A549 (cell line): ENCODE data around the gene CTNNBIP1.

Source experiments
- CTCF ChIP-seq: fragments of >200 bp; sonication (Bioruptor Twin); formaldehyde crosslinking; IDR thresholded peaks from 3 replicates; pipeline ENCODE4 v1.5.1; 2016
- KDM1A ChIP-seq: fragments of 200-600 bp; sonication (generic); IDR thresholded peaks from 2 replicates; pipeline ENCODE4 v1.6.1; 2016; ENCODE audit warnings: low read depth, mild to moderate bottlenecking
- NPAS2 ChIP-seq: fragments of 250-450 bp; sonication (Bioruptor Pico); IDR thresholded peaks from 2 replicates; pipeline ENCODE4 v1.8.0; 2022; ENCODE audit warnings: mild to moderate bottlenecking, moderate library complexity, borderline replicate concordance
- POLR2A ChIP-seq: IDR thresholded peaks from 2 replicates; pipeline ENCODE4 v1.6.1; 2012; ENCODE audit warnings: mild to moderate bottlenecking, low read length
- RFX5 ChIP-seq: fragments of 450-650 bp; IDR thresholded peaks from 2 replicates; pipeline ENCODE4 v1.7.1; 2014; ENCODE audit warnings: antibody characterized with exemption, mild to moderate bottlenecking, moderate library complexity
- SMC3 ChIP-seq: fragments of >200 bp; sonication (Bioruptor Twin); formaldehyde crosslinking; IDR thresholded peaks from 3 replicates; pipeline ENCODE4 v1.6.1; 2018; ENCODE audit warnings: inconsistent platforms
- USF2 ChIP-seq: fragments of 450-650 bp; IDR thresholded peaks from 2 replicates; pipeline ENCODE4 v1.6.1; 2014; ENCODE audit warnings: antibody characterized with exemption
- TF ChIP-seq, protein P1 (sequence below): IDR thresholded peaks from 2 replicates; pipeline ENCODE4 v1.6.1; 2012

DNA sequence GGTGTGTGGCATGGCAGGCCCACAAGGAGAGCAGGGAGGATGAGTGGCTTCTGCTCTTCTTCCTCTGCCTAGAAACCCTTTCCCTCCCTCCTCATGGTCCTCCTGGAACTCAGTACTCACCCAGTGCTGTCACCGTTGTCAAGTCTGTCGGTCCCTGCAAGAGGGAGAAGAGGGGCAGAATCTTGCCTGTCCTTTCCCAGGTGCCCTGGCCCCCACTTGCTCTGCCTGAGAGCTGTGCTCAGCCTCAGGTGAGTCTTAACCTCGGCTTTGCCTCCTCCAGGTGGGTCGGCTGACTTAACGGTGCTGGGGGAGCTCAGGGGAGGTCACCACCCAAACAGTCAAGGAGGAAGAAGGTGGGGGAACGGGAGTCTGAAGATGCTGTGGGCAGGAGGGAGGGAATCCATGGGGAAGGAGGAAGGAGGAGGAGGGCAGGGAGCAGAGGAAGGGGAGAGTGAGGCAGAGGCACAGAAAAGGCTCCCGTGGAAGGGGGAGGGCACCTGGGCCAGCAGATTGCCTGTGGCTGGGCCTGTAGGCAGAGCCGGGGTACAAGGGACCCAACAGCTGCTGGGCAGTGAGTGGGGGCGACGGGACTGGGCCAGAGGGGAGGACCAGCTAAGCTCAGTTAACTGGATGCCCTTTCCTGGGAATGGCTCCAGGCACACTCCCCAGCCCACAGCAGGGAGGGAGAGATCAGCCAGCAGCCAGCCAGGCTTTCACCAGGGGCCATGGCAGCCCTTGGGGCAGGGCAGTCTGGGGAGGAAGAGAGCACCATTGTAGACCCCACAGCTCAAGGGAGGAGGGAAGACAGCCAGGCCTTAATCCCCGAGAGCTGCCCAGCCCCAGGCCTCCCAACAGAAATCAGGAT, 26.3 kb downstream of the CTNNBIP1 start:
- TF ChIP-seq SMC3 (no peak), CTCF (no peak), USF2 (no peak), NPAS2 (CRISPR knock-in tag) (no peak), POLR2A (no peak), RFX5 (no peak), KDM1A (no peak)
- TF ChIP-seq, protein P1, sequence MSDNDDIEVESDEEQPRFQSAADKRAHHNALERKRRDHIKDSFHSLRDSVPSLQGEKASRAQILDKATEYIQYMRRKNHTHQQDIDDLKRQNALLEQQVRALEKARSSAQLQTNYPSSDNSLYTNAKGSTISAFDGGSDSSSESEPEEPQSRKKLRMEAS, result no peak
